Measurements from ENCODE around the gene DNMT3B. TPM values are rescaled to one million over a fixed set of nuclear protein-coding genes. Genes with fewer than 3 reads are reported as not detected.

The DNMT3B gene
- total and polyA plus RNA-seq, 4 donors = 0.26 to 2.8 (median 0.60) TPM

GRCh38 chr20:32772046-32772445 is 9.9 kb downstream of the DNMT3B start:
- no peak overlapping the region for H3K27ac ChIP-seq (ENCODE audit: low read depth in 1 of 2, low read length in 2 of 2)

GRCh38 chr20:32773223-32773622 is 11.0 kb downstream of the DNMT3B start:
- no peak for DNase-seq (ENCODE audit: low spot score)
- H3K27ac ChIP-seq (ENCODE audit: low read depth in 1 of 2, low read length in 2 of 2) = no peak overlapping the region
- no peaks in the 10 kb centered on the region for H3K36me3 ChIP-seq (ENCODE audit: control insufficient read depth in 4 of 4, insufficient read depth in 3 of 4, low read depth in 1 of 4, low read length in 3 of 4)
- no peaks in the 10 kb centered on the region for H3K9me3 ChIP-seq (ENCODE audit: control insufficient read depth in 4 of 4, low read length in 3 of 4)
- H3K27me3 ChIP-seq (ENCODE audit: control insufficient read depth in 4 of 4, insufficient read depth in 4 of 4, low read length in 3 of 4) = no peaks in the 10 kb centered on the region
- TF ChIP-seq, protein P1, sequence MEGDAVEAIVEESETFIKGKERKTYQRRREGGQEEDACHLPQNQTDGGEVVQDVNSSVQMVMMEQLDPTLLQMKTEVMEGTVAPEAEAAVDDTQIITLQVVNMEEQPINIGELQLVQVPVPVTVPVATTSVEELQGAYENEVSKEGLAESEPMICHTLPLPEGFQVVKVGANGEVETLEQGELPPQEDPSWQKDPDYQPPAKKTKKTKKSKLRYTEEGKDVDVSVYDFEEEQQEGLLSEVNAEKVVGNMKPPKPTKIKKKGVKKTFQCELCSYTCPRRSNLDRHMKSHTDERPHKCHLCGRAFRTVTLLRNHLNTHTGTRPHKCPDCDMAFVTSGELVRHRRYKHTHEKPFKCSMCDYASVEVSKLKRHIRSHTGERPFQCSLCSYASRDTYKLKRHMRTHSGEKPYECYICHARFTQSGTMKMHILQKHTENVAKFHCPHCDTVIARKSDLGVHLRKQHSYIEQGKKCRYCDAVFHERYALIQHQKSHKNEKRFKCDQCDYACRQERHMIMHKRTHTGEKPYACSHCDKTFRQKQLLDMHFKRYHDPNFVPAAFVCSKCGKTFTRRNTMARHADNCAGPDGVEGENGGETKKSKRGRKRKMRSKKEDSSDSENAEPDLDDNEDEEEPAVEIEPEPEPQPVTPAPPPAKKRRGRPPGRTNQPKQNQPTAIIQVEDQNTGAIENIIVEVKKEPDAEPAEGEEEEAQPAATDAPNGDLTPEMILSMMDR (IDR thresholded peaks at IDR 0.05; ENCODE audit: low read depth, low read length, missing input control) = no peak
- TF ChIP-seq, protein P2, sequence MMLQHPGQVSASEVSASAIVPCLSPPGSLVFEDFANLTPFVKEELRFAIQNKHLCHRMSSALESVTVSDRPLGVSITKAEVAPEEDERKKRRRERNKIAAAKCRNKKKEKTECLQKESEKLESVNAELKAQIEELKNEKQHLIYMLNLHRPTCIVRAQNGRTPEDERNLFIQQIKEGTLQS (IDR thresholded peaks at IDR 0.05) = no peak
- no peak for TF ChIP-seq FOXA1 (IDR thresholded peaks at IDR 0.05)
- TF ChIP-seq JUND (IDR thresholded peaks at IDR 0.05) = no peak
- no peak overlapping the region for H3K4me3 ChIP-seq (ENCODE audit: low read depth in 1 of 3, low read length in 3 of 3)
- peaks cover 3 to 17% (median 14%) of the 10 kb centered on the region in 4 donors for H3K4me1 ChIP-seq (ENCODE audit: control insufficient read depth in 4 of 4, insufficient read depth in 4 of 4, low read length in 3 of 4)
- H3K9ac ChIP-seq (ENCODE audit: low read depth in 1 of 2, low read length in 2 of 2) = no peak overlapping the region
- 97% methylated on average over 2 of the region's 2 CpGs for WGBS

More at GRCh38 chr20:32772046-32772445, 9.9 kb downstream of the DNMT3B start:
- Histone ChIP-seq H3K4me1 (ENCODE audit: control insufficient read depth in 4 of 4, insufficient read depth in 4 of 4, low read length in 3 of 4) (peaks cover 0 to 8% (median 6%) of the 10 kb centered on the region in 4 donors), H3K9ac (ENCODE audit: low read depth in 1 of 2, low read length in 2 of 2) (no peak overlapping the region), H3K9me3 (ENCODE audit: control insufficient read depth in 4 of 4, low read length in 3 of 4) (no peaks in the 10 kb centered on the region), H3K4me3 (ENCODE audit: low read depth in 1 of 3, low read length in 3 of 3) (no peak overlapping the region), H3K36me3 (ENCODE audit: control insufficient read depth in 4 of 4, insufficient read depth in 3 of 4, low read depth in 1 of 4, low read length in 3 of 4) (no peaks in the 10 kb centered on the region), H3K27me3 (ENCODE audit: control insufficient read depth in 4 of 4, insufficient read depth in 4 of 4, low read length in 3 of 4) (no peaks in the 10 kb centered on the region)
- TF ChIP-seq EGR1 (IDR thresholded peaks at IDR 0.05; ENCODE audit: low read depth in 2 of 2) = no peak
- WGBS = 89% methylated on average over 3 of the region's 3 CpGs
- no peak for DNase-seq (ENCODE audit: low spot score)

DNA sequence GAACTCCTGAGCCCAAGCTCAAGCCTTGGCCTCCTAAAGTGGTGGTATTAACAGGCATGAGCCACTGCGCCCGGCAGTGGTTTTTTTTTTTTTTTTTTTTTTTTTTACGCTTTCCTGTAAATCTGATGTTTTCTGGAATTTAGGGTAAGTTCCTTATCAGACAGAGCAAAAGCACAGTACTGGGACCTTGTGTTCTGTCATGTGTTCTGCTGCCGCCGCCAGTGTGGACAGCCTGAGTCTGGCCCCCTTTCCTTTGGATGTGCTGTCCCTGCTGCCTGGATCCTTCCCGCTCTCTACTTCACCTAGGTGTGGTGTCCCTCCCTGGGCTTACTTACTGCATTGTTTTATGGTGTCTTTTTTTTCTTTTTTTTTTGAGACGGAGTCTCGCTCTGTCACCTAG is 11.7 kb downstream of the DNMT3B start:
- Histone ChIP-seq H3K36me3 (ENCODE audit: control insufficient read depth in 4 of 4, insufficient read depth in 3 of 4, low read depth in 1 of 4, low read length in 3 of 4) (no peaks in the 10 kb centered on the region), H3K27ac (ENCODE audit: low read depth in 1 of 2, low read length in 2 of 2) (no peak overlapping the region), H3K9me3 (ENCODE audit: control insufficient read depth in 4 of 4, low read length in 3 of 4) (no peaks in the 10 kb centered on the region), H3K4me3 (ENCODE audit: low read depth in 1 of 3, low read length in 3 of 3) (no peak overlapping the region), H3K27me3 (ENCODE audit: control insufficient read depth in 4 of 4, insufficient read depth in 4 of 4, low read length in 3 of 4) (no peaks in the 10 kb centered on the region), H3K4me1 (ENCODE audit: control insufficient read depth in 4 of 4, insufficient read depth in 4 of 4, low read length in 3 of 4) (peaks cover 3 to 17% (median 14%) of the 10 kb centered on the region in 4 donors), H3K9ac (ENCODE audit: low read depth in 1 of 2, low read length in 2 of 2) (no peak overlapping the region)
- TF ChIP-seq YY1 (IDR thresholded peaks at IDR 0.05) = no peak
- no peak for TF ChIP-seq FOXA1 (IDR thresholded peaks at IDR 0.05)
- TF ChIP-seq, protein P1 (IDR thresholded peaks at IDR 0.05; ENCODE audit: low read depth, low read length, missing input control) = no peak
- TF ChIP-seq NR2F2 (IDR thresholded peaks at IDR 0.05) = no peak
- no peak for TF ChIP-seq HNF4A (conservative IDR thresholded peaks at IDR 0.05)
- no peak for TF ChIP-seq EGR1 (IDR thresholded peaks at IDR 0.05; ENCODE audit: low read depth in 2 of 2)
- TF ChIP-seq TAF1 (conservative IDR thresholded peaks at IDR 0.05) = no peak
- no peak for TF ChIP-seq JUND (IDR thresholded peaks at IDR 0.05)
- no peak for TF ChIP-seq RXRA (IDR thresholded peaks at IDR 0.05)
- no peak for TF ChIP-seq SP1 (IDR thresholded peaks at IDR 0.05)
- TF ChIP-seq, protein P3, sequence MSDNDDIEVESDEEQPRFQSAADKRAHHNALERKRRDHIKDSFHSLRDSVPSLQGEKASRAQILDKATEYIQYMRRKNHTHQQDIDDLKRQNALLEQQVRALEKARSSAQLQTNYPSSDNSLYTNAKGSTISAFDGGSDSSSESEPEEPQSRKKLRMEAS (IDR thresholded peaks at IDR 0.05) = no peak
- DNase-seq (ENCODE audit: low spot score) = no peak
- 93% methylated on average over 8 of the region's 8 CpGs for WGBS
